Trophoblast cell (in vitro differentiated cells and primary cell): ENCODE data around the gene AKAP13.
A peak's percentile ranks its signal among the peaks of the same experiment; 100 is the strongest.

Source experiments
- DNase-seq, 2 donors: peaks; one replicate each; pipeline ENCODE4 v3.0.0-alpha.2; 2016
- H2AFZ ChIP-seq: 2 replicates; pipeline ENCODE4 v1.6.1; 2013; ENCODE audit warnings: low read length, moderate library complexity, mild to moderate bottlenecking; ENCODE audit not compliant: insufficient read depth, poor library complexity
- H2AK5ac ChIP-seq: 2 replicates; pipeline ENCODE4 v1.6.1; 2013; ENCODE audit warnings: mild to moderate bottlenecking, low read length
- H2BK120ac ChIP-seq: 2 replicates; pipeline ENCODE4 v1.6.1; 2013; ENCODE audit warnings: low read length, mild to moderate bottlenecking, moderate library complexity; ENCODE audit not compliant: insufficient read depth, poor library complexity
- H2BK12ac ChIP-seq: 2 replicates; pipeline ENCODE4 v1.6.1; 2013; ENCODE audit warnings: mild to moderate bottlenecking, low read length, moderate library complexity
- H2BK5ac ChIP-seq: 2 replicates; pipeline ENCODE4 v1.6.1; 2013; ENCODE audit warnings: low read length, low read depth, moderate library complexity, mild to moderate bottlenecking; ENCODE audit not compliant: poor library complexity
- H3K14ac ChIP-seq: 2 replicates; pipeline ENCODE4 v1.6.1; 2013; ENCODE audit warnings: mild to moderate bottlenecking, low read length
- H3K18ac ChIP-seq: 2 replicates; pipeline ENCODE4 v1.6.1; 2013; ENCODE audit warnings: mild to moderate bottlenecking, low read length
- H3K23ac ChIP-seq: 2 replicates; pipeline ENCODE4 v1.6.1; 2013; ENCODE audit warnings: low read length
- H3K27ac ChIP-seq: 2 replicates; pipeline ENCODE4 v1.5.1; 2013; ENCODE audit warnings: low read depth, mild to moderate bottlenecking, inconsistent platforms, low read length, moderate library complexity
- H3K27me3 ChIP-seq: 2 replicates; pipeline ENCODE4 v1.6.1; 2013; ENCODE audit warnings: inconsistent platforms, mild to moderate bottlenecking, low read length, moderate library complexity; ENCODE audit not compliant: insufficient read depth
- H3K36me3 ChIP-seq, 2 experiments: 1 replicate in 1 of 2; 2 replicates in 1 of 2; pipeline ENCODE4 v1.6.1; 2013; ENCODE audit warnings: low read length in 2 of 2, mild to moderate bottlenecking in 2 of 2, moderate library complexity in 1 of 2; ENCODE audit not compliant: insufficient read depth in 2 of 2, control insufficient read depth in 1 of 2
- H3K4ac ChIP-seq: 2 replicates; pipeline ENCODE4 v1.6.1; 2013; ENCODE audit warnings: low read depth, mild to moderate bottlenecking, low read length, moderate library complexity
- H3K4me1 ChIP-seq, 2 experiments: 1 replicate in 1 of 2; 2 replicates in 1 of 2; pipeline ENCODE4 v1.6.1; 2013; ENCODE audit warnings: low read length in 2 of 2, mild to moderate bottlenecking in 2 of 2, moderate library complexity in 1 of 2; ENCODE audit not compliant: insufficient read depth in 2 of 2, control insufficient read depth in 1 of 2
- H3K4me2 ChIP-seq: 2 replicates; pipeline ENCODE4 v1.6.1; 2013; ENCODE audit warnings: inconsistent platforms, mild to moderate bottlenecking, low read length, moderate library complexity
- H3K4me3 ChIP-seq: 2 replicates; pipeline ENCODE4 v1.5.1; 2013; ENCODE audit warnings: mild to moderate bottlenecking, low read depth, low read length, inconsistent platforms
- H3K79me1 ChIP-seq: one replicate; pipeline ENCODE4 v1.6.1; 2013; ENCODE audit warnings: low read length
- H3K79me2 ChIP-seq: 2 replicates; pipeline ENCODE4 v1.6.1; 2013; ENCODE audit warnings: low read length, mild to moderate bottlenecking; ENCODE audit not compliant: control insufficient read depth, insufficient read depth, poor library complexity
- H3K9ac ChIP-seq: 2 replicates; pipeline ENCODE4 v1.6.1; 2013; ENCODE audit warnings: mild to moderate bottlenecking, low read length
- H3K9me3 ChIP-seq: 2 replicates; pipeline ENCODE4 v1.6.1; 2013; ENCODE audit warnings: low read depth, mild to moderate bottlenecking, control low read depth, inconsistent platforms, low read length; ENCODE audit not compliant: insufficient read depth
- H4K12ac ChIP-seq: 2 replicates; pipeline ENCODE4 v1.6.1; 2013; ENCODE audit warnings: low read depth, mild to moderate bottlenecking, low read length, moderate library complexity
- H4K8ac ChIP-seq: 2 replicates; pipeline ENCODE4 v1.6.1; 2013; ENCODE audit warnings: low read depth, mild to moderate bottlenecking, low read length, moderate library complexity
- H4K91ac ChIP-seq: one replicate; pipeline ENCODE4 v1.6.1; 2013; ENCODE audit warnings: low read depth, mild to moderate bottlenecking, low read length, moderate library complexity
- WGBS: extraction: QIAGEN DNeasy Blood & Tissue Kit; methylation state at CpG from one replicate; pipeline ENCODE4 v1.1.7; 2013; ENCODE audit warnings: missing lambda C conversion rate; ENCODE audit not compliant: insufficient read length, insufficient coverage; ENCODE audit errors: extremely low coverage; 5-methylcytosine and 5-hydroxymethylcytosine counted together

The AKAP13 gene

GRCh38 chr15:85377269-85377668 is 3.1 kb upstream of the AKAP13 start:
- Histone ChIP-seq H4K8ac (no peak overlapping the region), H3K23ac (no peak overlapping the region), H2AK5ac (no peak overlapping the region), H4K12ac (no peak overlapping the region), H3K9ac (no peak overlapping the region), H3K4me3 (no peak overlapping the region), H3K27me3 (no peaks in the 10 kb centered on the region), H2BK120ac (no peak overlapping the region), H2AFZ (no peak overlapping the region), H3K9me3 (peaks cover 1% of the 10 kb centered on the region), H3K14ac (no peak overlapping the region), H3K36me3 (no peaks in the 10 kb centered on the region), H4K91ac (no peak overlapping the region), H3K79me1 (peaks cover 8% of the 10 kb centered on the region), H2BK5ac (no peak overlapping the region), H3K4me2 (no peak overlapping the region), H3K4ac (no peak overlapping the region), H3K79me2 (peaks cover 7% of the 10 kb centered on the region), H3K4me1 (peaks cover 2% of the 10 kb centered on the region in 2 experiments), H2BK12ac (no peak overlapping the region), H3K18ac (no peak overlapping the region), H3K27ac (no peak overlapping the region)
- DNase-seq: no peak
- no CpG with 5 or more reads among the region's 2 CpGs for WGBS

- Histone ChIP-seq H3K23ac (no peak overlapping the region), H3K27me3 (no peaks in the 10 kb centered on the region), H3K4me3 (no peak overlapping the region), H3K79me1 (peaks cover 8% of the 10 kb centered on the region), H2BK120ac (no peak overlapping the region), H4K12ac (no peak overlapping the region), H2AK5ac (no peak overlapping the region), H3K18ac (no peak overlapping the region), H4K91ac (no peak overlapping the region), H4K8ac (no peak overlapping the region), H3K4me1 (peaks cover 2% of the 10 kb centered on the region in 2 experiments), H3K36me3 (no peaks in the 10 kb centered on the region), H2BK5ac (no peak overlapping the region), H3K27ac (no peak overlapping the region), H2AFZ (no peak overlapping the region), H3K9ac (no peak overlapping the region), H3K4ac (no peak overlapping the region), H3K9me3 (peaks cover 1% of the 10 kb centered on the region), H3K79me2 (peaks cover 7% of the 10 kb centered on the region), H2BK12ac (no peak overlapping the region), H3K14ac (no peak overlapping the region), H3K4me2 (no peak overlapping the region)
- DNase-seq: no peak
- no CpG with 5 or more reads among the region's 6 CpGs for WGBS
Measured at GRCh38 chr15:85377986-85378385, 2.4 kb upstream of the AKAP13 start.

GRCh38 chr15:85379403-85380131 is 836 bp upstream of the AKAP13 start:
- H4K91ac ChIP-seq: no peak overlapping the region
- WGBS: no CpG with 5 or more reads among the region's 19 CpGs

GRCh38 chr15:85380812-85381642 is 624 bp downstream of the AKAP13 start:
- Histone ChIP-seq H3K27me3 (no peaks in the 10 kb centered on the region), H4K8ac (peak overlapping the region; percentile 87), H2AFZ (peak overlapping the region; percentile 94), H2BK120ac (peak overlapping the region; percentile 94), H3K79me2 (peaks cover 10% of the 10 kb centered on the region), H3K18ac (peak overlapping the region; percentile 92), H4K12ac (peak overlapping the region; percentile 35), H3K9me3 (no peaks in the 10 kb centered on the region), H2BK5ac (peak overlapping the region; percentile 96), H3K4me1 (peaks cover 2 to 5% of the 10 kb centered on the region in 2 experiments), H3K9ac (peak overlapping the region; percentile 96), H2BK12ac (peak overlapping the region; percentile 61), H3K4ac (peak overlapping the region; percentile 80), H4K91ac (peak overlapping the region; percentile 89), H3K79me1 (peaks cover 8% of the 10 kb centered on the region), H3K23ac (no peak overlapping the region), H3K36me3 (no peaks in the 10 kb centered on the region), H3K4me3 (peak overlapping the region; percentile 96), H3K4me2 (peak overlapping the region; percentile 79), H3K27ac (peak overlapping the region; percentile 99), H2AK5ac (peak overlapping the region; percentile 26), H3K14ac (peak overlapping the region; percentile 92)
- WGBS: no CpG with 5 or more reads among the region's 89 CpGs
- DNase-seq: peak; percentile 26 to 56

More at GRCh38 chr15:85379403-85380131, 836 bp upstream of the AKAP13 start:
- Histone ChIP-seq H3K4me3 (peak overlapping the region; percentile 56), H3K79me1 (peaks cover 8% of the 10 kb centered on the region), H2AFZ (no peak overlapping the region), H3K36me3 (no peaks in the 10 kb centered on the region), H2BK5ac (no peak overlapping the region), H3K18ac (no peak overlapping the region), H3K4me2 (peak overlapping the region; percentile 98), H4K12ac (no peak overlapping the region), H4K8ac (no peak overlapping the region), H3K4me1 (peaks cover 2% of the 10 kb centered on the region in 2 experiments), H3K4ac (no peak overlapping the region), H3K9ac (peak overlapping the region; percentile 19), H2AK5ac (no peak overlapping the region), H3K27ac (no peak overlapping the region), H2BK120ac (no peak overlapping the region), H3K27me3 (no peaks in the 10 kb centered on the region), H3K9me3 (peaks cover 1% of the 10 kb centered on the region), H3K23ac (no peak overlapping the region), H3K79me2 (peaks cover 7% of the 10 kb centered on the region), H3K14ac (no peak overlapping the region), H2BK12ac (no peak overlapping the region)
- peak in 1 of 2 donors; percentile 24 for DNase-seq
